GM18868 (cell line): ENCODE measurements around the gene ARHGAP36.

Experiments used
- ATAC-seq: cut with Tn5 transposase; IDR thresholded peaks from one replicate; pipeline ENCODE4 v1.9.1; 2021; ENCODE audit warnings: mild to moderate bottlenecking, moderate library complexity; ENCODE audit not compliant: unreplicated experiment

The ARHGAP36 gene

DNA sequence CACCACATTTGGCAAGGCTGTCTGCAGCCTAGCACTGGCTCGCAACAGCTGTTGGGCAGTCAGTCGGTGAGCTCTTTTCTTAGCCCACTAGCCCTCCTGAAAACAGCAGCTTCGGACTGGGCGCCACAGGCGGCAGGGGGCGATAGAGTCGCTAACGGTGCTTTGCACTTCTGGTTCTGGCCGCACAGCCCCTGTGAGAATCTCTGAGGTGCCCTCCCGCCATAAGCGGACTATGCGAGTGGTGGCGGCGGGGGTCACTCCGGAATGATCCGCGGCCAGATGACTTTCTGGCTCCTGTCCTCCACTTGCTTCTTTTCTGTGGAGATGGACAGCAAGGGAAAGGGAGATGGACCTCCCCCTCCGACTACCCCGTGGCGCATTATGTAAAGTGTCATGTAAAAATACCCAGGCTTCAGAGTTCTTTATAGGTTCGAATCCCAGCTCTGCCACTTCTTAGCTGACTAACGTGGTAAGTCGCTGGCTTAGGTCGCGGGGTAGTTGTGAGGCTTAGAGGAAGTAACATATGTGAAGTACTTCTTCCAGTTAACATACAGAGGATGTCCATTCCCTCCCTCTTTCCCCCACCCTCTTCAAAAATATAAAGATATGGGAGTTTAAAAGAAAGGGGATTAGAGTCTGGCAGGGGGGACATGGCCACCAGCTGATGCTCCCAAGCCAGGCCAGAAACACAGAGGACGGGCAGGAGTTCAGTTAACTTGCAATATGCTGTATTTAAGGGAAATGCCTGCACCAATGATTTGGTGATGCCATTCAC, 11.0 kb downstream of the ARHGAP36 start:
- ATAC-seq, result peak; percentile 70

GRCh38 chrX:131072871-131073571, 14.9 kb downstream of the ARHGAP36 start:
- ATAC-seq, result no peak

GRCh38 chrX:131073607-131074006, 15.5 kb downstream of the ARHGAP36 start:
- no peak for ATAC-seq

- ATAC-seq, result no peak
These were observed 23.9 kb downstream of the ARHGAP36 start for GRCh38 chrX:131081772-131082740.

DNA sequence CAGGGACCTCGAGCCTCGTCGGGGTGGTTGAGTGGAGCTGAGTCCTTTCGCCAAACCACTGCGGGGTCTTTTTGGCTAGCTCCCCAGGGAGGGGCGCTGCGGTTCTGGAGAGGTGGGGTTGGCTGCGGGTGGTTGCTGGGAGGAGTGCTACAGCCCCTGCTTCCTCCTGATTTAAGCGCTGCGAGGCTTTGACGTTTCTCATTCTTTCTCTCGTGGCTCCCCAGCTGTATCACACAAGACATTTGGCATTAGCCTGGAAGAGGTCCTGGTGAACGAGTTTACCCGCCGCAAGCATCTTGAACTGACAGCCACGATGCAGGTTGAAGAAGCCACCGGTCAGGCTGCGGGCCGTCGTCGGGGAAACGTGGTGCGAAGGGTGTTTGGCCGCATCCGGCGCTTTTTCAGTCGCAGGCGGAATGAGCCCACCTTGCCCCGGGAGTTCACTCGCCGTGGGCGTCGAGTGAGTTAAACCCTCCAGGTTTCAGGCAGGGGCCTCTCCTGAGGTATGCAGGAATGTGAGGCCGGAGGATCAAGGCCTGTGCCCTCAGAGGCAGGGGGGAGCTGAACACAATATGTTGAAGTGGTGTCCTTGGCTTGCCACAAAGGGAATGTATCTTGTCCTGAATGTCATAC, 25.5 kb downstream of the ARHGAP36 start:
- no peak for ATAC-seq

GRCh38 chrX:131084145-131084544, 26.0 kb downstream of the ARHGAP36 start:
- no peak for ATAC-seq

DNA sequence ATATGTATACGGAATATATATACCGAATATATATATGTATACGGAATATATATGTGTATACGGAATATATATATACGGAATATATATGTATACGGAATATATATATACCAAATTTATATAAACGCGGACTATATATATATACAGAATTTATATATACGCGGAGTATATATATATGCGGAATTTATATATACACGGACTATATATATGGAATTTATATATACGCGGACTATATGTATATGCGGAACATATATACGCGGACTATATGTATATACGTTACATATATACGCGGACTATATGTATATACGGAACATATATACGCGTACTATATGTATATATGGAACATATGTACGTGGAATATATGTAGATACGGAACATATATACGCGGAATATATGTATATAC, 78.6 kb downstream of the ARHGAP36 start:
- ATAC-seq, result no peak

DNA sequence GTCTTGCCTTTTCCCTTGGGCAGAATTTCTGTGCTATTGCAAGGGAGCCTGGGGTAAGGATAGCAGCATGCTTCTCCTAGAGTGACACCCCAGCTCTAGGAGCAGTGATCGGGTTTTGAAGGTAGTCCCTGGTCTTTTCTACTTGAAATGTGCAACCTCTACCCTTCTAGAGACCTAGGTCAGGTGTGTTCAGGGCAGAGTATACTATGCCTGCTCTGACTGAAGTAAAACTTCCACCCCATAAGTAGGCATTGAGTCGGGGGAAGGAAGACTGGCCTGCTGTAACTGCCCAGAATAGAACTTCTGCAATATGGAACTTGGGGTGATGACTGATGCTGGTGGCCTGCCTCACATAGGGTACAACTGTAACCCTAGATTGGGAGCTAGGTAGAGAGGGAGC, 80.9 kb downstream of the ARHGAP36 start:
- no peak for ATAC-seq
